HG03342 (cell line): Measurements from ENCODE around the gene ATMIN.

Source experiments
- ATAC-seq: cut with Tn5 transposase; IDR thresholded peaks from one replicate; pipeline ENCODE4 v1.9.1; 2021; ENCODE audit warnings: mild to moderate bottlenecking, moderate library complexity; ENCODE audit not compliant: unreplicated experiment

Gene ATMIN

DNA sequence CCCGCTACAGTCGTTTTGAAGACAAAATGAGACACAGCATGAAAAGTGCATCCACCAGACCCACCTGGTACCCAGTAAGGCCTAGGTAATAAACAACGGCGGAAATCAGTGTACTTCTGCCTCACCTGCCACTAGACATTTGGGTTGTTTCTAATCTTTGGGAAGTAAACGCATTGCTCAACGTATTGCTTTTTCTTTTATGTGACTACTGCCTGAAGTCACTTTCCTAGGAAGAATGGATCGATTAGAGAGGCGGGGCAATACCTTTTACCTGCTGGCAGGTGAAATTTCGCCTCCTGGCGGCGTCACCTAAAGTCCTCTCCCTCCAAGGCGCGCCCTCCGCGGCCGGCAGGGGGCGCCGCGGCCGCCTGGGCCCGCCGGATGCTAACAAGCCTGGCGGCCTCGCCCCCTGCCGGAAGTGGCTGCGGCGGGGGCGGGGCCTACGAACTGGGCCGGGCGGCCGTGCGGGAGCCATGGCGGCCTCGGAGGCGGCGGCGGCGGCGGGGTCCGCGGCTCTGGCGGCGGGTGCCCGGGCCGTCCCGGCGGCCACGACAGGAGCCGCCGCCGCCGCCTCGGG lies at the start of gene ATMIN:
ATMIN (plus strand) TSS at position 445 of the 577 bp plus-strand sequence; CDS start at position 474, 29 bp downstream.
- ATAC-seq = peak; percentile 94

DNA sequence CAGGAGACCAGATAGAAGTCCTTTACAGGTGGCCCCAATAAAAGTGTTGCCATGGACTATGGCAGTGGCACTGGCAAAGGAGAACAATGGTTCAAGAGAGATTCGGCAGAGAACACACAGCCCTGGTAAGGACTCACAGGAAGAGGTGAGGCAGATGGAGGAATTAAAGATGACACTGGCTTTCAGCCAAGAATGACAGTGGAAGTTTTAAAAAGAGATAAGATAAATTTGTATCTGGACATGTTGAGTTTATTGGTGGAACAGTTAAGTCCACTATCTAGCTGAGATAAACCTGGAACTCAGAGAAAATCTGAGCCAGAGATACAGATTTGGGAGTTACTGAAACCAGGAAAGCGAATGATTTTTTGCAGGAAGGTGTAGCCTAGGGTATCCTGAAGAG lies 49.1 kb upstream of the ATMIN start:
- ATAC-seq = no peak

GRCh38 chr16:80988756-80989155 lies 46.9 kb upstream of the ATMIN start:
- no peak for ATAC-seq

GRCh38 chr16:80989801-80990200 lies 45.8 kb upstream of the ATMIN start:
- no peak for ATAC-seq

DNA sequence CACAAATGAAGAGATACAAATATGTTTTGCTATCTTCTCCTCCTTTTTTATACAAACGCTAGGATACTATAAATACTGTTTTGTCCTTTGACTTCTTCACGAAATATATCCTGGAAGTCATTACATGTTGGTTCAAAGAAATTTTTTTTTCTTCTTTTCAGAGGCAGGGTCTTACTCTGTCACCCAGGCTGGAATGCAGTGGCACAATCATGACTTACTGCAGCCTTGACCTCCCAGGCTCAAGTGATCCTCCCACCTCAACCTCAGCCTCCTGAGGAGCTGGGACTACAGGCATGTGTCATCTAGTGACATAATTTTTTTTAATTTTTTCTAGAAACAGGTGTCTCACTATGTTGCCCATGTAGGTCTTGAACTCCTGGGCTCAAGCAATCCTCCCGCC lies 45.1 kb upstream of the ATMIN start:
- ATAC-seq = no peak

DNA sequence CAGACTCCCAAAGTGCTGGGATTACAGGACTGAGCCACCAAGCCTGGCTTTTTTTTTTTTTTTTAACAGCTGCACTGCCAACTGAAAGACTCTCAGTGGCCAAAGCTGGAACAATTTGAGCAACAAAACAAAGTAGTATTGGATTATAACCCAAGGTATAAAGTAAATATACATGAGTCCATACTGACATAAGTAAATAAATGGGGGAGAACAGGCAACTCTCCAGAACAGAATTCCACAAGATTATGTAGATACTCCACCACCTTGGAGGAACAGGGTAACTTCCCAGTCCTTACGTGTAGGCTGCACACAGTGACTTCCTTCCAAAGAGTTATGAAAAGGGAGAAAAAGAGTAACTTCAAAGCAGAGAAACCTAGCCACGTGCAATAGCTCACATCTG lies 44.7 kb upstream of the ATMIN start:
- no peak for ATAC-seq

DNA sequence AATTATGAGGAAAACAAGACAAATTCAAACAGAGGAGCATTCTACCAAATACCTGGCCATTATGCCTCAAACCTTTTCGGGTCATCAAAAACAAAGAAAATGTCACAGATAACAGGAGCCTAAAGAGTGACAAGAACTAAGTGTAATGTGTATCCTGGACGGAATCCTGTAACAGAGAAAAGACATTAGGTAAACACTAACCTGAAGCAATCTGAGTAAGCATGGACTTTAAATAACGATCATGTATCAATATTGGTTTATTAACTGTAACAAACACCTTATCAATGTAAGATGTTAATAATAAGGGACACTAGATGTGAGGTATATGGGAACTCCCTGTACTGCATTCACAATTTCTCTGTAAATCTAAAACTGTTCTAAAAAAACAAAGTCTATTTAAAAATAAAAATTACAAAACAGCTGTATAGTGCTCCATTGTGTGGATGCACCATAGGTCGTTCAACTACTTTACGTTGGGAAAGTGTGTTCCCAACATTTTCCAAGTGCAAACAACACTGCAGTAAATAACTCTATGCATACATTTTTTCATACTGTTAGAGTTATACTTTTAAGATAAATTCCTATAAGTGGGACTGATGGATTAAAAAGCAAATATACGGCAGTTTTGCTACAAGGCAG lies 43.7 kb upstream of the ATMIN start:
- no peak for ATAC-seq

- ATAC-seq = no peak
Measured at GRCh38 chr16:80992676-80993293, 42.9 kb upstream of the ATMIN start.

DNA sequence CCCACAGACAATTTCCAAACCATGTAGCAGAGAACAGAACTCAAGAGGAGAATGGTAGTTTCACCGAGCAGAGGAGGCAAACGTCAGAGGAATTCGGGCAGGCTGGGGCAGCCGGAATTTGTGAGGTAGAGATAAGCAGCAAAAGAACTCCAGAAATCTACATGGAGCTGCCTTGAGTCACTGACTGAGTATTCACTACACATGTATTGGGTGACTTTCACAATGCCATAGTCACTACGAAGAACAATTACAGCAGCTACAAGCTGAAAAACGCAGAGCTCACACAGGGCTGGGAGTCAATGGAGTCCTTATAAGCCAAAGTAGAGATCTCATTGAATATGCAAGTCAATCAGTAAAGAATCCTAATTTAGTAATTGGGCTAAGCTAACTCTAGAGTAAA lies 42.3 kb upstream of the ATMIN start:
- ATAC-seq = no peak

- no peak for ATAC-seq
Measured at GRCh38 chr16:80993834-80994233, 41.8 kb upstream of the ATMIN start.

GRCh38 chr16:80994451-80994850 lies 41.2 kb upstream of the ATMIN start:
- ATAC-seq = no peak

DNA sequence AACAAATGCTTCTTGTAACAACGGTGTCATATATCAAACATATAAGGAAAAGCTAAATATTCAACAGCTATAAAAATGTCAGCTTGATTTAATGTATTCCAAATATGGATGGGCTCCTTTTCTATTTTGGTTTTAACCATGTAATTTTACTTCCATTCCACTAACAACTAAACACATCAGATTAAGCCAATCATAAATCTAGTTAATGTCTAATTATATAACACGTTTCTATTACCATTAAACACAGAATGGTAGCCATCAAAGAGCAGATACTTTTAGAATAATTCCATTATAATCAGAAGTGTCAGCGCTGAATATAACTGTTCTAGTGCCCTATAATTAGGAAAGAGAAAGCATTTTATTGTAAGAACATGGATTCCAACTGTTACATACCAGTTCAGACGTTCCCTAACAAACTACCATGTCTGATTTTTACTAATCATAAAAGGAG lies 38.9 kb upstream of the ATMIN start:
- no peak for ATAC-seq

DNA sequence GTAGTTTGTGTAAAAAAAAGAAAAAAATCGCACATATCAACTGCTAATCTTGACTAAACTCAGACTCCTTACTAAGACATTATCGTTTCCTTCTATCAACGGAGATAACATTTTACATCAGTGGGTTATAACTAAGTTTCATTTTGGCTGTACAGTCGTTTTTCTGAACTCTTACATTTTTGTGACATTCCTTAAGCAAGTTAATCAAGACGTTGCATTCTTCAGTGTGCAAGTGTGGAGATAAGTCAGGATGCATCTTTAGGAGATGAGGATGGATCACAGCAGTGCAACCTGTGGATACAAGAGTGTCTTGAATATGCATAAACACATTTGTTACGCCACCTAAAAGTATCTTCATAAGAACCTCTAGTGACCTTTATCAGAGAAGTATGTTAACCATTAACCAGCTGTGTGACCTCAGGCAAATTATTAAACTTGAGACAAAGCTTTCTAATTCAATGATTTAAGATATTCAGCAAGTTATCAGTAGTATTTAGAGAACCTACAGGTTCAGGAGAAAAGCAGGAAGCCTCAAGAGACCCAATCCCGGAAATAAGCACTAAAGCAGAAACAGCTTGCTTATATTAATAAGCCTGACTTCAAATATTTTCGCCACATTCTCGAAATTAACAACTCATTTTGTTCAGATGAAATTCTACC lies 38.4 kb upstream of the ATMIN start:
- peak; percentile 67 for ATAC-seq

DNA sequence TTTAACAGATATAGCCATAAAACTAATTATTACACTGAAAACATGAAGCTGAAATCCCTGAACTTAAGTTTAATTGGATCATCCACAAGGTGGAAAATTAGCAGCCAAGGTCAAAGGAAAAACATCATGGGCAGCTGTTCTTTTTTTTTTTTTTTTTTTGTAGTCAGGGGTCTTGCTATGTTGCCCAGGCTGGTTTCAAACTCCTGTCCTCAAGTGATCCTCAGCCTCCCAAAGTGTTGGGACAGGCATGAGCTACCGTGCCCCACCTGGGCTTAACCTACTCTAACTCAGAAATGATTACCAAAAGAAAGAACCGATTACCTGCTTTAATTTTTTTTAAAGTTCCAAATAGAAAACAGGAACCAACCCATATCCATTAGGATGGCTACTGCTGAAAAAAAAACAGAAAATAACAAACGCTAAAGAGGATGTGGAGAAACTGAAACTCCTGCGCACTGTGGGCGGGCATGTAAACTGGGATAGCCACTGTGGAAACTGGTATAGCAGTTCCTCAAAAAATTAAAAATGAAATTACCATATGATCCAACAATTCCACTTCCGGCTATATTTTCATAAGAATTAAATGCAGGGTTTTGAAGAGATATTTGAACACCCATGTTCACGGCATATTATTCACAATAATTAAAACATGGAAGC lies 37.5 kb upstream of the ATMIN start:
- no peak for ATAC-seq

GRCh38 chr16:81000873-81001272 lies 34.8 kb upstream of the ATMIN start:
- ATAC-seq = no peak

DNA sequence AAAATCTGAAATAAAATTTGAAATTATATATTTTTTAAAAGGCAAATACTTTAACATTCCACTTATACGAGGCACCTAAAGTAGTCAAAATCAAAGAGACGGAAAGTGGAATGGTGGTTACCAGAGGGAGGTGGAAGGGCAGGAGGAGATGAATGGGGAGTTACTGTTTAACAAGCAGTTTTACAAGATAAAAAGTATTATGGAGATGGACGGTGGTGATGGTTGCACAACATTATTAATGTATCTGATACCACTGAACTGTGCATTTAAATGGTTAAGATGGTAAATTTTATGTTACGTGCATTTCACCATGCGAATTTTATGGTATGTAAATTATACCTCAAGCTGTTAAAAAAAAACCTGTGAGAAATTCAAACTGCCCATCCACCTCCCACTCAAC lies 34.3 kb upstream of the ATMIN start:
- ATAC-seq = no peak

DNA sequence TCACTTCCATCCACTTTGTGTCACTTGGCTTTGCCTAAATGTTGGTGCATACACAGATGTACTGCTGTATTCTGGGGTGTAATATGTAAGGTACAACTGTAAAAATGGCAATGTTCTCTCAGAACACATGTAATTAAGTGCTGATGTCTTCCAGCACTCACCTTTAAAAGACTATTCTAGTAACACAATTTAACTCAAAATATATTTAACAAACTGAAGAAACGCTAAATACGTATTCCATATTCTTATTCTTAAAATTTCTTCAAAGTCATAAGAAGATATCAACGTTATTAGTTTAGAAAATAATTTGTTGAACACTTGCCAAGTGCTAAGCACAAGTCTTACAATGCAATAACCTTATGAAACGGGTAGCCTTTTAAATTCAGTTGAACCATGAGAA lies 32.6 kb upstream of the ATMIN start:
- no peak for ATAC-seq

DNA sequence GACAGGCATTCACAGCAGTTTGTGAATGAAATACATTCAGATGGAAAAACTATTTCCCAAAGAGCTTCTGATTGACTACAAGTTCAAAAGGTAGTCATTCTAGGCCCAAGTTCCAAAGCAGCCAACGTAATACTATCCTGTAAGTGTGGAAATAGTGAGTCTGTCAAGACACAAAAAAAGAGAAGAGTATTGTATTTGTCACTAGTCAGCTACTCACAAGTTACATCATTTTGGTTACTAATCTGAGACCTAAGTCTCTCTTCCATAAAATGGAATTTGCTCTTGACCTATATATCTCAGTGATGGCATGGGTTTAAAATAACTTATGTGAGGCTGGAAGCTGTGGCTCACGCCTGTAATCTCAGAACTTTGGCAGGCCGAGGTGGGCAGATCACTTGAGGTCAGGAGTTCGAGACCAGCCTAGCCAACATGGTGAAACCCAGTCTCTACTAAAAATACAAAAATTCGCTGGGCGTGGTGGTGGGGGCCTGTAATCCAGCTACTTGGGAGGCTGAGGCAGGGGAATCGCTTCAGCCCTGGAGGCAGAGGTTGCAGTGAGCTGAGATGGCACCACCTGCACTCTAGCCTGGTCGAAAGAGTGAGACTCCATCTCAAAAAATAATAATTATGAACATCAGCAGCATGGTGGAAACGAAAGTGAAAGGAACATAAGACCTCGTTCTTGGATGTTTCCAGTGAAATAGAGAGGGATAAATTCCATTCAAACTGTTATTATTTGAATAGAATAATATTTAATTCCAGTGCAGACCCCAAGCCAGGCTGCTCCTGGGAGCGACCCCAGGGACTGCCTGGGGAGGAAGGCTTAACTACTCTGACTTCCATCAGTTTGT lies 31.8 kb upstream of the ATMIN start:
- ATAC-seq = no peak

DNA sequence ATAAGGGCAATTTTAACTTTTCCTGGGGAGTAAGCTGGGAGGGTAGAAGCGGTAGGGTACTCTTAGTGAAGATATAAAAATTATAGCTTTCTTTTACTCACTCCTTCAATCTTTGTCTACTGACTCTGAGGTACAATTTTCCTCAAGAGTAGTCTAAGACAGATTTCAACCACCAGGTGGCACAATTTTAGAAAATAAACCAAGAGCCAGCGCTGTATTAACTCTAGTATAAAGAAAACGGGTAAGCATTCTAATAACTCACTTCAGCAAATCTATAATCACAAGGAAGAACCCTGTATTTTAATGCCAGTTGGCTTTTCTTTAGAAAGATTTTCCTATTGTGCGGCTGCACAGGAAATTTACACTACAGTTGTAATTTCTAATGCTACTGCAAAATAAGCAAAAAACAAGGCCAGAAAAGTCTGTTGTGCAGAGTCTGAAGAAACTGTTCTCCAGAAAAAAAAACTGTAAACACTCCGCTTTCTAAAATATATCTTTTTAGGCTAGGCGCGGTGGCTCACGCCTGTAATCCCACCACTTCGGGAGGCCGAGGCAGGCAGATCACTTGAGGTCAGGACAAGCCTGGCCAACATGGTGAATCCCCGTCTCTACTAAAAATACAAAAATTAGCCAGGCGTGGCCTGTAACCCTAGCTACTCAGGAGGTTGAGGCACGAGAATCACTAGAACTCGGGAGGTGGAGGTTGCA lies 30.8 kb upstream of the ATMIN start:
- no peak for ATAC-seq

- ATAC-seq = no peak
Measured at GRCh38 chr16:81005610-81006161, 30.0 kb upstream of the ATMIN start.
